Measurements from ENCODE around the gene FEM1A. TPM values are rescaled to one million over a fixed set of nuclear protein-coding genes. Genes with fewer than 3 reads are reported as not detected.
A peak's percentile ranks its signal among the peaks of the same experiment; 100 is the strongest.
"Not testable (repeated sequence)": the region's sequence is repeated elsewhere in the genome, so short reads cannot be mapped to it uniquely, and the experiment has no call there.

The FEM1A gene
- total and polyA plus RNA-seq, 3 experiments from 2014 or later, result 4.3 to 26.0 (median 25.5) TPM

DNA sequence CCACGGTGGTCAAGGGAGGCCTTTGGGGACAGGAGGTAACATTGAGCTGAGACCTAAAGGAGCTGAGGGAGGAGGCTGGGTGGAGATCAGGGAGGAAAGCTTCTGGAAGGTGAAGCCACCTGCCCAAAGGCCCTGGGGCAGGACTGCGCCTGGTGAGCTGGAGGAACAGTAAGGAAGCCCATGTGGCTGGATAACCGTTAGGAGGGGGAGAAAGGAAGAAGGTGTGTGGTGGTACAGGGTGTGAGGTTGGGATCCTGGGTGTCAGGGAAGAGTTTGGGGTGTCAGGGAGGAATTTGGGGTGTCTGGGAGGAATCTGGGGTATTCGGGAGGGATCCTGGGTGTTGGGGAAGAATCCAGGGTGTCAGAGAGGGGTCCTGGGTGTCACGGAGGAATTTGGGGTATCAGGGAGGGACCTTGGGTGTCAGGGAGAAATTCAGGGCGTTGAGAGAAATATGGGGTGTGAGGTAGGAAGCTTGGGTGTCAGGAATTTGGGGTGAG is 39.3 kb downstream of the FEM1A start:
- ChIA-PET POLR2A (interaction anchor here (0.6 to 1.1 kb wide), 2 partner anchors 9 to 40 kb away, joined by 3 to 5 read pairs; no protein-coding TSS in a partner anchor), CTCF (interaction anchor here (1.0 to 7.8 kb wide), 5 partner anchors 19 to 200 kb away, joined by 3 to 55 read pairs (median 6); no protein-coding TSS in a partner anchor)
- Histone ChIP-seq H3K4me3 (ENCODE audit: low read length) (peak overlapping the region; percentile 75), H3K9me3 (ENCODE audit: low read length) (no peaks in the 10 kb centered on the region), H3K36me3 (ENCODE audit: insufficient read depth, low read length) (no peaks in the 10 kb centered on the region), H3K27ac (ENCODE audit: low read depth, low read length) (peak overlapping the region; percentile 76), H3K4me1 (ENCODE audit: insufficient read depth, low read length) (peaks cover 18% of the 10 kb centered on the region), H3K27me3 (ENCODE audit: insufficient read depth, low read length, poor library complexity, severe bottlenecking) (no peaks in the 10 kb centered on the region)
- no peaks in the 10 kb centered on the region for H3K9me3 Mint-ChIP-seq
- H3K27me3 Mint-ChIP-seq, result no peaks in the 10 kb centered on the region
- H3K4me1 Mint-ChIP-seq, result peaks cover 24 to 41% (median 30%) of the 10 kb centered on the region in 3 donors
- no peak for DNase-seq
- peak overlapping the region; percentile 75 to 99 (median 93) for H3K27ac Mint-ChIP-seq
- H3K4me3 Mint-ChIP-seq, result peak overlapping the region; percentile 87 to 95 (median 91)
- peaks cover 0 to 7% (median 0%) of the 10 kb centered on the region in 3 donors for H3K36me3 Mint-ChIP-seq

DNA sequence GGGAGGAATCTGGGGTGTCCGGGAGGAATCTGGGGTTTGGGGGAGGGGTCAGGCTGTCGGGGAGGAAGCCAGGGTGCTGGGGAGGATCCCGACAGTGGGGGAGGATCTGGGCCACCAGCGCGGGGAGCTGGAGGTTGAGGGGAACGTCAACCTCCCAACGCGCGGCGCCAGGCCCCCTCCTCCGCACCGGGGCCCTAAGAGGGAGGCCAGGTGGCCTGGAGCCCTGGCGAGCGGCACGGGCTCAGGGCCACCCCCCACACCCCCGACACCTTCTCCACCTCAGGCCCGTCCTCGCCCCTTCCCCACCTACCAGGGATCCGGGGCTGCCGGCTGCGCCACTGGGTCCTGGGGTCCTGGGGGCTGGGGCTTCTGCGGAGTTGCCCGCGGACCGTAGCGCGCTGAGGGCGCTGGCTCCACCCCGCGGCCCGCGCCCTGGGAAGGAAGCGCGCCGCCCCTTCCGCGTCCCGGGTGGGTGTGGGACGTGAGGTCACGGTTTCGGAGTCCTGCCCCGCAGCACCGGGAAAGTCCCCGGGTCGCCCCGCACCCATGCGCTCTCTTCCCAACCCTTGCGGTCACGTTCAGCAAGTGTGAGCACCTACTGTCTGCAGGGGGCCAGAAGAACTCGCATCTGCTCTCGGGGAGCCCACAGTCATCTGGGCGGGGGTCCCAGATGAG is 39.9 kb downstream of the FEM1A start, which contains the start of gene TICAM1:
TSS of gene TICAM1 (minus strand) at position 409 of the 675 bp plus-strand sequence. CDS start 13,335 bp downstream, outside the sequence.
- Mint-ChIP-seq H3K4me1 (peaks cover 24 to 40% (median 30%) of the 10 kb centered on the region in 3 donors), H3K4me3 (peak within 1 kb of the TSS; percentile 87 to 95 (median 91)), H3K27me3 (no peaks in the 10 kb centered on the region), H3K27ac (peak within 1 kb of the TSS; percentile 75 to 99 (median 94)), H3K9me3 (no peaks in the 10 kb centered on the region), H3K36me3 (peaks cover 0 to 5% (median 0%) of the 10 kb centered on the region in 3 donors)
- ChIA-PET CTCF (interaction anchor here (1.0 to 7.8 kb wide), 5 partner anchors 19 to 200 kb away, joined by 3 to 55 read pairs (median 6); no protein-coding TSS in a partner anchor), POLR2A (interaction anchor here (0.6 to 1.1 kb wide), 3 partner anchors 8 to 40 kb away, joined by 3 to 7 read pairs (median 5); no protein-coding TSS in a partner anchor)
- DNase-seq, result peak; percentile 71 to 83 (median 79)
- H3K4me1 ChIP-seq (ENCODE audit: insufficient read depth, low read length), result peaks cover 18% of the 10 kb centered on the region
- H3K4me3 ChIP-seq (ENCODE audit: low read length), result peak within 1 kb of the TSS; percentile 75
- H3K27ac ChIP-seq (ENCODE audit: low read depth, low read length), result peak within 1 kb of the TSS; percentile 76
- H3K9me3 ChIP-seq (ENCODE audit: low read length), result no peaks in the 10 kb centered on the region
- H3K27me3 ChIP-seq (ENCODE audit: insufficient read depth, low read length, poor library complexity, severe bottlenecking), result no peaks in the 10 kb centered on the region
- no peaks in the 10 kb centered on the region for H3K36me3 ChIP-seq (ENCODE audit: insufficient read depth, low read length)

DNA sequence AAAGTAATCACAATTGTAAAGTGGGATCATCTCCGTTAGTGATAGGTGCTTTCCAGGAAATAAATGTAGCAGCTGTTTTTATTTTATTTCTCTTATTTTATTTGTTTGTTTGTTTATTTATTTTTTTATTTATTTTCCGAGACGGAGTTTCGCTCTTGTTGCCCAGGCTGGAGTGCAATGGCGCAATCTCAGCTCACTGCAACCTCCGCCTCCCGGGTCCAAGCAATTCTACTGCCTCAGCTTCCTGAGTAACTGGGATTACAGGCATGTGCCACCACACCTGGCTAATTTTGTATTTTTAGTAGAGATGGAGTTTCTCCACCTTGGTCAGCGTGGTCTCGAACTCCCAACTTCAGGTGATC is 40.4 kb downstream of the FEM1A start:
- Histone ChIP-seq H3K4me3 (ENCODE audit: low read length) (peak overlapping the region; percentile 75), H3K27ac (ENCODE audit: low read depth, low read length) (peak overlapping the region; percentile 76), H3K4me1 (ENCODE audit: insufficient read depth, low read length) (peaks cover 18% of the 10 kb centered on the region)
- H3K27me3 ChIP-seq (ENCODE audit: insufficient read depth, low read length, poor library complexity, severe bottlenecking); H3K9me3 Mint-ChIP-seq; H3K9me3 ChIP-seq (ENCODE audit: low read length); DNase-seq; H3K36me3 Mint-ChIP-seq; H3K27me3 Mint-ChIP-seq; H3K36me3 ChIP-seq (ENCODE audit: insufficient read depth, low read length): not testable (repeated sequence)
- Mint-ChIP-seq H3K4me3 (peak overlapping the region; percentile 87 to 95 (median 91)), H3K4me1 (peaks cover 24 to 38% (median 30%) of the 10 kb centered on the region in 3 donors), H3K27ac (peak overlapping the region; percentile 75 to 96 (median 88))
- POLR2A ChIA-PET, result interaction anchor here (0.7 kb wide), 1 partner anchor 8 kb away, joined by 7 read pairs; no protein-coding TSS in a partner anchor
- CTCF ChIA-PET, result interaction anchor here (1.4 to 7.8 kb wide), 4 partner anchors 20 to 199 kb away, joined by 4 to 55 read pairs (median 6); no protein-coding TSS in a partner anchor

DNA sequence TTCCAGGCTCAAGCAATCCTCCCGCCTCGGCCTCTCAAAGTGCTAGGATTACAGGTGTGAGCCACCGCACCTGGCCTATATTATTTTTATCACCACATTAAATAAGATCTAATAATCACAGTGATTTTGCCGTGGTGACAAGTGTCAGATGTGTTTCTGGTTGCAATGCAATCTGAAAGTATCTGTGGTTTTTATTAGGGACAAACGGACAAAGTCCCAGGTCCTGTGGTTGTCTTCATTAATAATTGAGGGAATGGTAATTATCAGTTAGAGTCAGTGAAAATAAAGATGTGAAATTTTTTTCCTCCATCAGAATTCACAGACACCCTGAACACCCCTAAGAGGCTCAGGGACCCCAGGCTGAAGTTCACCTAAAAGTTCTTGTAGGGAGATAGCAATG is 41.2 kb downstream of the FEM1A start:
- Mint-ChIP-seq H3K4me1 (peaks cover 23 to 36% (median 27%) of the 10 kb centered on the region in 3 donors), H3K27me3 (no peaks in the 10 kb centered on the region), H3K9me3 (no peaks in the 10 kb centered on the region), H3K4me3 (peak overlapping the region; percentile 59 to 95 (median 72)), H3K36me3 (peaks cover 0 to 7% (median 2%) of the 10 kb centered on the region in 3 donors), H3K27ac (peak overlapping the region in 7 of 8 donors; percentile 45 to 96 (median 72))
- H3K27me3 ChIP-seq (ENCODE audit: insufficient read depth, low read length, poor library complexity, severe bottlenecking), result no peaks in the 10 kb centered on the region
- H3K4me3 ChIP-seq (ENCODE audit: low read length), result no peak overlapping the region
- no peaks in the 10 kb centered on the region for H3K9me3 ChIP-seq (ENCODE audit: low read length)
- DNase-seq, result no peak
- CTCF ChIA-PET, result interaction anchor here (0.7 to 0.9 kb wide), 2 partner anchors 23 to 40 kb away, joined by 3 to 4 read pairs; no protein-coding TSS in a partner anchor
- no peaks in the 10 kb centered on the region for H3K36me3 ChIP-seq (ENCODE audit: insufficient read depth, low read length)
- peaks cover 18% of the 10 kb centered on the region for H3K4me1 ChIP-seq (ENCODE audit: insufficient read depth, low read length)
- H3K27ac ChIP-seq (ENCODE audit: low read depth, low read length), result no peak overlapping the region
- POLR2A ChIA-PET, result no interaction called here

DNA sequence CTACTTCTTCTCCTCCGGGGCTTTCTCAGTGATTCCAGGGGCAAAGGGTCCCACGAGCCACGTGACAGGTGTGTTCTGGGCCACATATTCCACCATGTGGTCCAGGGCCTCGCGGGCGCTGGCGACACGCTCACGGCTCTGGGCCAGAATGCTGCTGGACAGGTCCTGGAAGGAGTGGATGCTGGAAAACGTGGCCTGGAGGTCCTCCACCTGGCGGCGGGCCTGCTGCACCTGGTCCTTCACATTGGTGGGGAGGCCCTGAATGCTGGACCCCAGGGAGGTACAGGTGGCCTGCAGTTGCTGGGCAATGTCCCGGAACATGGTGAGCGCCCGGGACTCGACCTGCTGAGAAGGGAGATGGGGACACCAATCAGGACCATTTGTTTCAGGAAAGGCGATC is 47.7 kb downstream of the FEM1A start:
- Mint-ChIP-seq H3K9me3 (no peaks in the 10 kb centered on the region), H3K4me1 (peaks cover 7 to 12% (median 7%) of the 10 kb centered on the region in 3 donors), H3K27ac (no peak overlapping the region), H3K36me3 (peaks cover 0 to 26% (median 7%) of the 10 kb centered on the region in 3 donors), H3K4me3 (no peak overlapping the region), H3K27me3 (no peaks in the 10 kb centered on the region)
- DNase-seq, result no peak
- H3K27ac ChIP-seq (ENCODE audit: low read depth, low read length), result no peak overlapping the region
- H3K4me3 ChIP-seq (ENCODE audit: low read length), result no peak overlapping the region
- no peaks in the 10 kb centered on the region for H3K9me3 ChIP-seq (ENCODE audit: low read length)
- ChIA-PET CTCF (interaction anchor here (2.2 to 4.3 kb wide), 2 partner anchors 12 to 30 kb away, joined by 11 to 15 read pairs; no protein-coding TSS in a partner anchor), POLR2A (no interaction called here)
- H3K4me1 ChIP-seq (ENCODE audit: insufficient read depth, low read length), result no peaks in the 10 kb centered on the region
- H3K36me3 ChIP-seq (ENCODE audit: insufficient read depth, low read length), result no peaks in the 10 kb centered on the region
- no peaks in the 10 kb centered on the region for H3K27me3 ChIP-seq (ENCODE audit: insufficient read depth, low read length, poor library complexity, severe bottlenecking)

DNA sequence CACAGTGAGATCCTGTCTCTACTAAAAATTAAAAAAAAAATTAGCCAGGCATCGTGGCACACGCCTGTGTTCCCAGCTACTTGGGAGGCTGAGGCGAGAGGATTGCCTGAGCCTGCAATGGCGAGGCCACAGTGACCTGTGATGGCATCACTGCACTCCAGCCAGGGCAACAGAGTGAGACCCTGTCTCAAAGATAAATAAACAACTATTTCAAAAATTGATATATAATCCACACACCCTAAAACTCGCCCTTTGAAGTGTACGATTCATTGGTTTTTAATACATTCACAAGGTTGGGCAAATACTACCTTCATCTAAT is 52.1 kb downstream of the FEM1A start:
- Mint-ChIP-seq H3K4me1 (peaks cover 7 to 12% (median 7%) of the 10 kb centered on the region in 3 donors), H3K27me3 (no peaks in the 10 kb centered on the region), H3K4me3 (no peak overlapping the region), H3K27ac (no peak overlapping the region), H3K36me3 (peaks cover 0 to 48% (median 4%) of the 10 kb centered on the region in 3 donors), H3K9me3 (no peaks in the 10 kb centered on the region)
- H3K4me1 ChIP-seq (ENCODE audit: insufficient read depth, low read length), result no peaks in the 10 kb centered on the region
- H3K36me3 ChIP-seq (ENCODE audit: insufficient read depth, low read length), result peaks cover 4% of the 10 kb centered on the region
- ChIA-PET POLR2A (no interaction called here), CTCF (interaction anchor here (0.8 to 15.9 kb wide), 2 partner anchors 8 to 32 kb away, joined by 3 to 205 read pairs; no protein-coding TSS in a partner anchor)
- no peaks in the 10 kb centered on the region for H3K9me3 ChIP-seq (ENCODE audit: low read length)
- no peak overlapping the region for H3K4me3 ChIP-seq (ENCODE audit: low read length)
- H3K27ac ChIP-seq (ENCODE audit: low read depth, low read length), result no peak overlapping the region
- no peaks in the 10 kb centered on the region for H3K27me3 ChIP-seq (ENCODE audit: insufficient read depth, low read length, poor library complexity, severe bottlenecking)
- DNase-seq, result no peak

DNA sequence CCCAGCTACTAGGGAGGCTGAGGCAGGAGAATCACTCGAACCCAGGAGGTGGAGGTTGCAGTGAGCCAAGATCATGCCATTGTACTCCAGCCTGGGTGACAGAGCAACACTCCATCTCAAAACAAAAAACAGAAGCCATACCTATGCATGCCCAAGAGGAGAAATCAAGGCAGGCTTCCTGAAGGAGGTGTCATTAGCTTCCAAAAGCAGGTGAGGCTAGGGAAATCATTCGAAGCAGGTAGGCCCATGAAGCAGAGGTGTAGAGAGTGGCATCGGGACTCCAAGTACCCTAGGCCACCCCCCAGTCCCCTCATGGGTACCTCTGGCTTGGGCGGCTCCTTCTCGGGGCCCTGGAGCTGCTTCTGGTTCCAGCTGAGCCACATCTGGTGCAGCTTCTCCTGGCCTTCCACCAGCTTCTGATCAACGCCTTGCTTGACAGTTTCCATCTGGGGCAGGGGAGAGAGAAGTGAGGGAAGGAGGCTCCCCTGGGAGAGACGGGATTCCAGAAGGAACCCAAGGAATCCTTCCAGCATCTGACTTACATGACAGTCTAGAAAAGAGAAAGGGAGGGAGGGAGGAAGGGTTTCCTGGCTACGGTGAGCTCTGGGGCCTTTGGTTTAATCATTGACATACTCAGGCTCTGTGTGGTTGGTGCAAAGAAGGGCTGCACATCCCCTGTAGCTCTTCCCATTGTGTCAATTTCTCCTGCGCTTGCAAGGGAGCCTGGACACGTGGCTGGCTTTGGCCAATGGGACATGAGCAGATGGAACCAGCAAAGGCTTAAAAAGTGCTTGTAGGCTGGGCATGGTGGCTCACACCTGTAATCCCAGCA is 53.0 kb downstream of the FEM1A start:
- no peaks in the 10 kb centered on the region for H3K4me1 ChIP-seq (ENCODE audit: insufficient read depth, low read length)
- DNase-seq, result no peak
- Mint-ChIP-seq H3K4me3 (no peak overlapping the region), H3K27me3 (no peaks in the 10 kb centered on the region), H3K4me1 (peaks cover 7 to 12% (median 7%) of the 10 kb centered on the region in 3 donors), H3K9me3 (no peaks in the 10 kb centered on the region), H3K36me3 (peaks cover 0 to 44% (median 4%) of the 10 kb centered on the region in 3 donors), H3K27ac (peak overlapping the region in 1 of 8 donors; percentile 74)
- H3K27ac ChIP-seq (ENCODE audit: low read depth, low read length), result no peak overlapping the region
- no peaks in the 10 kb centered on the region for H3K27me3 ChIP-seq (ENCODE audit: insufficient read depth, low read length, poor library complexity, severe bottlenecking)
- ChIA-PET POLR2A (no interaction called here), CTCF (interaction anchor here (1.3 to 15.9 kb wide), 3 partner anchors 33 to 72 kb away, joined by 3 to 205 read pairs (median 3); no protein-coding TSS in a partner anchor)
- no peaks in the 10 kb centered on the region for H3K9me3 ChIP-seq (ENCODE audit: low read length)
- peaks cover 4% of the 10 kb centered on the region for H3K36me3 ChIP-seq (ENCODE audit: insufficient read depth, low read length)
- no peak overlapping the region for H3K4me3 ChIP-seq (ENCODE audit: low read length)
